Measurements from ENCODE around the gene ATP1B1. TPM values are rescaled to one million over a fixed set of nuclear protein-coding genes. Genes with fewer than 3 reads are reported as not detected.

Gene ATP1B1
- total RNA-seq, 1 experiment from 2014 or later, result 40.7 TPM

DNA sequence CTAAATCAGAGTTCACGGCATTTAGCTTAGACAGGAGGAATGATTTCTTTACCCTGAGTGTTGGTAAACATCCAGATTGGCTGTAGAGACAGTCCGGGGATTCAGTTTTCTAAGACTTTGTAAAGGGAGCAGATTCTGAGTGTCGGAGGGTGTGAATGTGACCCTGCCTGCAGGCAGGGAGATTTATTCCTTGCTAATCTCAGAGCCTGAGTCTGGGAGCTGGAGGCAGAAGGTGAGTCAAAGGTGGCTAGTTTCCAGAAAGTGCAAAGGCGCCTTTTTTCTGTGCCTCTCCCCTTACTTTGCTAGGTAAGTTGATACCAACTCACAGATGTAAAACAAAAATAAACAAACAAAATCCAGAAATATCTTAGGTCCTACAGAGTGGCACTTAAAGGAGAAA is 11.7 kb downstream of the ATP1B1 start (continued):
- TF ChIP-seq, protein P1, sequence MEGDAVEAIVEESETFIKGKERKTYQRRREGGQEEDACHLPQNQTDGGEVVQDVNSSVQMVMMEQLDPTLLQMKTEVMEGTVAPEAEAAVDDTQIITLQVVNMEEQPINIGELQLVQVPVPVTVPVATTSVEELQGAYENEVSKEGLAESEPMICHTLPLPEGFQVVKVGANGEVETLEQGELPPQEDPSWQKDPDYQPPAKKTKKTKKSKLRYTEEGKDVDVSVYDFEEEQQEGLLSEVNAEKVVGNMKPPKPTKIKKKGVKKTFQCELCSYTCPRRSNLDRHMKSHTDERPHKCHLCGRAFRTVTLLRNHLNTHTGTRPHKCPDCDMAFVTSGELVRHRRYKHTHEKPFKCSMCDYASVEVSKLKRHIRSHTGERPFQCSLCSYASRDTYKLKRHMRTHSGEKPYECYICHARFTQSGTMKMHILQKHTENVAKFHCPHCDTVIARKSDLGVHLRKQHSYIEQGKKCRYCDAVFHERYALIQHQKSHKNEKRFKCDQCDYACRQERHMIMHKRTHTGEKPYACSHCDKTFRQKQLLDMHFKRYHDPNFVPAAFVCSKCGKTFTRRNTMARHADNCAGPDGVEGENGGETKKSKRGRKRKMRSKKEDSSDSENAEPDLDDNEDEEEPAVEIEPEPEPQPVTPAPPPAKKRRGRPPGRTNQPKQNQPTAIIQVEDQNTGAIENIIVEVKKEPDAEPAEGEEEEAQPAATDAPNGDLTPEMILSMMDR (IDR thresholded peaks at IDR 0.05), result no peak
- no peak for TF ChIP-seq MYBL2 (CRISPR knock-in tag; IDR thresholded peaks at IDR 0.05)
- TF ChIP-seq, protein P2, sequence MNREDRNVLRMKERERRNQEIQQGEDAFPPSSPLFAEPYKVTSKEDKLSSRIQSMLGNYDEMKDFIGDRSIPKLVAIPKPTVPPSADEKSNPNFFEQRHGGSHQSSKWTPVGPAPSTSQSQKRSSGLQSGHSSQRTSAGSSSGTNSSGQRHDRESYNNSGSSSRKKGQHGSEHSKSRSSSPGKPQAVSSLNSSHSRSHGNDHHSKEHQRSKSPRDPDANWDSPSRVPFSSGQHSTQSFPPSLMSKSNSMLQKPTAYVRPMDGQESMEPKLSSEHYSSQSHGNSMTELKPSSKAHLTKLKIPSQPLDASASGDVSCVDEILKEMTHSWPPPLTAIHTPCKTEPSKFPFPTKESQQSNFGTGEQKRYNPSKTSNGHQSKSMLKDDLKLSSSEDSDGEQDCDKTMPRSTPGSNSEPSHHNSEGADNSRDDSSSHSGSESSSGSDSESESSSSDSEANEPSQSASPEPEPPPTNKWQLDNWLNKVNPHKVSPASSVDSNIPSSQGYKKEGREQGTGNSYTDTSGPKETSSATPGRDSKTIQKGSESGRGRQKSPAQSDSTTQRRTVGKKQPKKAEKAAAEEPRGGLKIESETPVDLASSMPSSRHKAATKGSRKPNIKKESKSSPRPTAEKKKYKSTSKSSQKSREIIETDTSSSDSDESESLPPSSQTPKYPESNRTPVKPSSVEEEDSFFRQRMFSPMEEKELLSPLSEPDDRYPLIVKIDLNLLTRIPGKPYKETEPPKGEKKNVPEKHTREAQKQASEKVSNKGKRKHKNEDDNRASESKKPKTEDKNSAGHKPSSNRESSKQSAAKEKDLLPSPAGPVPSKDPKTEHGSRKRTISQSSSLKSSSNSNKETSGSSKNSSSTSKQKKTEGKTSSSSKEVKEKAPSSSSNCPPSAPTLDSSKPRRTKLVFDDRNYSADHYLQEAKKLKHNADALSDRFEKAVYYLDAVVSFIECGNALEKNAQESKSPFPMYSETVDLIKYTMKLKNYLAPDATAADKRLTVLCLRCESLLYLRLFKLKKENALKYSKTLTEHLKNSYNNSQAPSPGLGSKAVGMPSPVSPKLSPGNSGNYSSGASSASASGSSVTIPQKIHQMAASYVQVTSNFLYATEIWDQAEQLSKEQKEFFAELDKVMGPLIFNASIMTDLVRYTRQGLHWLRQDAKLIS (CRISPR knock-in tag; IDR thresholded peaks at IDR 0.05; ENCODE audit: borderline replicate concordance), result no peak

DNA sequence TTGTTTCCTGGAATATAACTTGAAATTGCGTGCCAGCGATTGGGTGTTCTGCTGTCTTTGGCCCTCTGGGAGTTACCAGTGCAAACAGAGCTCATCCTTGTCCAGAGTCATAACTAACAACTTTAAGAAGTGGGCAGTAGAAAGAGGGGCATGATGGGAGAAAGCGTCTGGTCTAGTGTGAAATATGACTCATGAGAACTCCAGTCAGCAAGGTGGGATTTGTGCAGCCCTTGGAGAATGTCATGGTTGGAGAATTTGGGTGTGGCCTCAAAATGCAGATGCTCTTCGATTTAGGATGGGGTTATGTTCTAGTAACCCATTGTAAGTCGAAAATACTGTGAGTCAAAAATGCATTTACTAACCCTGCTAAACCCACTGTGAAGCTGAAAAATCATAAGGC is 12.9 kb downstream of the ATP1B1 start:
- Mint-ChIP-seq H3K36me3 (peaks cover 19% of the 10 kb centered on the region), H3K9me3 (no peaks in the 10 kb centered on the region), H3K27me3 (ENCODE audit: low read depth) (no peaks in the 10 kb centered on the region), H3K4me3 (no peak overlapping the region), H3K27ac (no peak overlapping the region), H3K4me1 (peaks cover 16% of the 10 kb centered on the region)
- ChIA-PET POLR2A (no interaction called here), CTCF (no interaction called here)
- TF ChIP-seq ELF4 (CRISPR knock-in tag; IDR thresholded peaks at IDR 0.05; ENCODE audit: low read depth), result no peak
- no peak for TF ChIP-seq TEAD1 (CRISPR knock-in tag; IDR thresholded peaks at IDR 0.05)
- TF ChIP-seq, protein P3, sequence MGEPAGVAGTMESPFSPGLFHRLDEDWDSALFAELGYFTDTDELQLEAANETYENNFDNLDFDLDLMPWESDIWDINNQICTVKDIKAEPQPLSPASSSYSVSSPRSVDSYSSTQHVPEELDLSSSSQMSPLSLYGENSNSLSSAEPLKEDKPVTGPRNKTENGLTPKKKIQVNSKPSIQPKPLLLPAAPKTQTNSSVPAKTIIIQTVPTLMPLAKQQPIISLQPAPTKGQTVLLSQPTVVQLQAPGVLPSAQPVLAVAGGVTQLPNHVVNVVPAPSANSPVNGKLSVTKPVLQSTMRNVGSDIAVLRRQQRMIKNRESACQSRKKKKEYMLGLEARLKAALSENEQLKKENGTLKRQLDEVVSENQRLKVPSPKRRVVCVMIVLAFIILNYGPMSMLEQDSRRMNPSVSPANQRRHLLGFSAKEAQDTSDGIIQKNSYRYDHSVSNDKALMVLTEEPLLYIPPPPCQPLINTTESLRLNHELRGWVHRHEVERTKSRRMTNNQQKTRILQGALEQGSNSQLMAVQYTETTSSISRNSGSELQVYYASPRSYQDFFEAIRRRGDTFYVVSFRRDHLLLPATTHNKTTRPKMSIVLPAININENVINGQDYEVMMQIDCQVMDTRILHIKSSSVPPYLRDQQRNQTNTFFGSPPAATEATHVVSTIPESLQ (CRISPR knock-in tag; IDR thresholded peaks at IDR 0.05), result no peak
- TF ChIP-seq JAZF1 (CRISPR knock-in tag; IDR thresholded peaks at IDR 0.05), result no peak
- TF ChIP-seq, protein P1 (IDR thresholded peaks at IDR 0.05), result no peak
- TF ChIP-seq NR2C2 (CRISPR knock-in tag; IDR thresholded peaks at IDR 0.05), result no peak
- TF ChIP-seq, protein P4, sequence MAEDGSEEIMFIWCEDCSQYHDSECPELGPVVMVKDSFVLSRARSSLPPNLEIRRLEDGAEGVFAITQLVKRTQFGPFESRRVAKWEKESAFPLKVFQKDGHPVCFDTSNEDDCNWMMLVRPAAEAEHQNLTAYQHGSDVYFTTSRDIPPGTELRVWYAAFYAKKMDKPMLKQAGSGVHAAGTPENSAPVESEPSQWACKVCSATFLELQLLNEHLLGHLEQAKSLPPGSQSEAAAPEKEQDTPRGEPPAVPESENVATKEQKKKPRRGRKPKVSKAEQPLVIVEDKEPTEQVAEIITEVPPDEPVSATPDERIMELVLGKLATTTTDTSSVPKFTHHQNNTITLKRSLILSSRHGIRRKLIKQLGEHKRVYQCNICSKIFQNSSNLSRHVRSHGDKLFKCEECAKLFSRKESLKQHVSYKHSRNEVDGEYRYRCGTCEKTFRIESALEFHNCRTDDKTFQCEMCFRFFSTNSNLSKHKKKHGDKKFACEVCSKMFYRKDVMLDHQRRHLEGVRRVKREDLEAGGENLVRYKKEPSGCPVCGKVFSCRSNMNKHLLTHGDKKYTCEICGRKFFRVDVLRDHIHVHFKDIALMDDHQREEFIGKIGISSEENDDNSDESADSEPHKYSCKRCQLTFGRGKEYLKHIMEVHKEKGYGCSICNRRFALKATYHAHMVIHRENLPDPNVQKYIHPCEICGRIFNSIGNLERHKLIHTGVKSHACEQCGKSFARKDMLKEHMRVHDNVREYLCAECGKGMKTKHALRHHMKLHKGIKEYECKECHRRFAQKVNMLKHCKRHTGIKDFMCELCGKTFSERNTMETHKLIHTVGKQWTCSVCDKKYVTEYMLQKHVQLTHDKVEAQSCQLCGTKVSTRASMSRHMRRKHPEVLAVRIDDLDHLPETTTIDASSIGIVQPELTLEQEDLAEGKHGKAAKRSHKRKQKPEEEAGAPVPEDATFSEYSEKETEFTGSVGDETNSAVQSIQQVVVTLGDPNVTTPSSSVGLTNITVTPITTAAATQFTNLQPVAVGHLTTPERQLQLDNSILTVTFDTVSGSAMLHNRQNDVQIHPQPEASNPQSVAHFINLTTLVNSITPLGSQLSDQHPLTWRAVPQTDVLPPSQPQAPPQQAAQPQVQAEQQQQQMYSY (CRISPR knock-in tag; IDR thresholded peaks at IDR 0.05), result no peak
- TF ChIP-seq, protein P5, sequence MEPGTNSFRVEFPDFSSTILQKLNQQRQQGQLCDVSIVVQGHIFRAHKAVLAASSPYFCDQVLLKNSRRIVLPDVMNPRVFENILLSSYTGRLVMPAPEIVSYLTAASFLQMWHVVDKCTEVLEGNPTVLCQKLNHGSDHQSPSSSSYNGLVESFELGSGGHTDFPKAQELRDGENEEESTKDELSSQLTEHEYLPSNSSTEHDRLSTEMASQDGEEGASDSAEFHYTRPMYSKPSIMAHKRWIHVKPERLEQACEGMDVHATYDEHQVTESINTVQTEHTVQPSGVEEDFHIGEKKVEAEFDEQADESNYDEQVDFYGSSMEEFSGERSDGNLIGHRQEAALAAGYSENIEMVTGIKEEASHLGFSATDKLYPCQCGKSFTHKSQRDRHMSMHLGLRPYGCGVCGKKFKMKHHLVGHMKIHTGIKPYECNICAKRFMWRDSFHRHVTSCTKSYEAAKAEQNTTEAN (CRISPR knock-in tag; IDR thresholded peaks at IDR 0.05), result no peak
- TF ChIP-seq JUN (CRISPR knock-in tag; IDR thresholded peaks at IDR 0.05), result no peak
- DNase-seq (ENCODE audit: low spot score) (no peak), ATAC-seq (no peak)

Measured in WTC11 (cell line).